Measurements from ENCODE around the gene IL6ST.
A peak's percentile ranks its signal among the peaks of the same experiment; 100 is the strongest.
"Not testable (repeated sequence)": the region's sequence is repeated elsewhere in the genome, so short reads cannot be mapped to it uniquely, and the experiment has no call there.

Gene IL6ST

GRCh38 chr5:56004874-56005273, 10.1 kb upstream of the IL6ST start:
- no peak for DNase-seq (ENCODE audit: low read depth)

- no peak for DNase-seq (ENCODE audit: low read depth)
These were observed 8.9 kb upstream of the IL6ST start for GRCh38 chr5:56003679-56004078.

DNA sequence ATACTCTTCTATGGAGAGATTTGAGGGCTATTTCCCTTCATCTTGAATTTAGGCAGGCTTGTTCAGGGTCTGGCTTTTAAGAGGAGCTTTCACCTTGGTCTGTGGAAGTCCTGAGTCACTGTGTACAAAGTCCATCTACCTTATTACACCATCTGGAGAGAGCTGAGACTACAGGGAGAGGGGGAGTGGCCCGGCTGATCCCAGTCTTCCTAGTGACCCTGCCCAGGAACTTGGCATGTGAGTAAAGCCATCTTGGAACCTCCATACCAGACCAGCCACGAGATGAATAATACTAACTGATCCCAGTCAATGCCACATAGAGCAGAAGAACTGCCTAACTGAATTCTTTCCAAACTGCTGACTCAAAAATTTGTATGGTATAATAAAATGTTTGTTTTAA, 8.4 kb upstream of the IL6ST start:
- no peak for DNase-seq (ENCODE audit: low read depth)

DNA sequence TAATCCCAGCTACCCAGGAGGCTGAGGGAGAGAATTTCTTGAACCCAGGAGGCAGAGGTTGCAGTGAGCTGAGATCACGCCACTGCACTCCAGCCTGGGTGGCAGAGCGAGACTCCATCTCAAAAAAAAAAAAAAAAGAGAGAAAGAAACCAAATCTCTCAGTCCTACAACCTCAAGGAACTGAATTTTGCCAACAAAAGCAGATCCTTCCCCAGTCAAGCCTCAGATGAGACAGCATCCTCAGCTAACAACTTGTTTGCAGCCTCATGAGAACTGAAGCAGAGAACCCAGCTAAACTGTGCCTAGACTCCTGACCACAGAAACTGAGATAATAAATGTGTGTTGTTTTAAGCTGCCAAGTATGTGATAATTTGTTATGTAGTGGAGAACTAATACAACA, 7.5 kb upstream of the IL6ST start:
- DNase-seq (ENCODE audit: low read depth): no peak

- DNase-seq (ENCODE audit: low read depth): not testable (repeated sequence)
These were observed 5.5 kb upstream of the IL6ST start for GRCh38 chr5:56000221-56000620.

DNA sequence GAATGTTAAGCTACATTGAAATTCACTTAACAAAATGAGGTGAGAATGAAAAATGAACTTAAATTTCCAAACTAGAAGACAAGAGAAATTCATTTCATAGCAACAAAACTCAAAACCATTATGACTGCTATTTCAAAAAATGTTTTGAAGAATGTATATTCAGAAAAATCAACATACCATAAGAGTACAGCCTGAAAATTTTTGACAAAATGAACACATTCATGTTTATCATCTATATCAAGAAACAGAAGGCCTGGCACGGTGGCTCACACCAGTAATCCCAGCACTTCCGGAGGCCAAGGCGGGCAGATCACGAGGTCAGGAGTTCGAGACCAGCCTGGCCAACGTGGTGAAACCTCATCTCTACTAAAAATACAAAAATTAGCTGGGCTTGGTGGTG, 4.2 kb upstream of the IL6ST start:
- DNase-seq (ENCODE audit: low read depth): no peak

GRCh38 chr5:55997742-55998351, 3.1 kb upstream of the IL6ST start:
- DNase-seq (ENCODE audit: low read depth): no peak

- peak; percentile 95 for DNase-seq (ENCODE audit: low read depth)
These were observed 493 bp upstream of the IL6ST start for GRCh38 chr5:55994998-55995914.

GRCh38 chr5:55993731-55994494, 850 bp downstream of the IL6ST start:
- no peak for DNase-seq (ENCODE audit: low read depth)

- no peak for DNase-seq (ENCODE audit: low read depth)
These were observed 1.8 kb downstream of the IL6ST start for GRCh38 chr5:55993013-55993412.

DNA sequence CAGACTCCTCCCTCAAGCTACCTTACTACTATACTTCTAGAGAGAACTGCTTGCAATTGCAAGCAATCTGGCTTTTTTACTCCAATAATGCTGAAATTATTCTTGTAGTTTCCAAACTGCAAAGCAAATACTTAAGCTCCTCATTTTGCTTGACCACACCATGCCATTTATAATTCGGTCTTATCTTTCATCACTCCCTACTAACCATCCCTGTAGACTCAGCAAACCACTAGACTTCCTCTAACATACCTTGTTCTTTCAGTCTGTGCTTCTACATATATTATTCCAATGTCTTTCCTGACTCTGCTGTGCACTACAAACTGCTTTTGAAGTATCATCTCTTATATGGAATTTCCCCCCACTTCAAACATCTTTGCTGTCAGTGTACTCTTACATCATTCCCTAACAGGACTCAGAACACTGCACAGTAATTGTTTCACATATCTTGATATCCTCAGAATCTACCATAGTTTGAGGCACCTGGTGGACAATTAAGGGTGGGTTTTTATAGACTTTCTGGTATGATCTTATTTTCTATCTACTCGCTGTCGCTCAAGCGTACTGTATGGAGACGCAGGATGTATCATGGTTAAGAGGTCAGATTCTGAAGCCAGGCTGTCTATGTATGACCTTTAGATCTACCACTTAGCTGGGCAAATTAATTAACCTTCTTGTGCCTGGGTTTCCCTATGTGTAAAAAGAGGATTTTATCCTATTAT, 2.8 kb downstream of the IL6ST start:
- DNase-seq (ENCODE audit: low read depth): no peak

DNA sequence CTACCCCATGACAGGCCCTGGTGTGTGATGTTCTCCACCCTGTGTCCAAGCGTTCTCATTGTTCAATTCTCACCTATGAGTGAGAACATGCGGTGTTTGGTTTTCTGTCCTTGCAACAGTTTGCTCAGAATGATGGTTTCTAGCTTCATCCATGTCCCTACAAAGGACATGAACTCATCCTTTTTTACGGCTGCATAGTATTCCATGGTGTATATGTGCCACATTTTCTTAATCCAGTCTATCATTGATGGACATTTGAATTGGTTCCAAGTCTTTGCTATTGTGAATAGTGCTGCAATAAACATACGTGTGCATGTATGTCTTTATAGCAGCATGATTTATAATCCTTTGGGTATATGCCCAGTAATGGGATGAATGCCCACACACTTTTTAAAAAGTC, 3.9 kb downstream of the IL6ST start:
- DNase-seq (ENCODE audit: low read depth): not testable (repeated sequence)

DNA sequence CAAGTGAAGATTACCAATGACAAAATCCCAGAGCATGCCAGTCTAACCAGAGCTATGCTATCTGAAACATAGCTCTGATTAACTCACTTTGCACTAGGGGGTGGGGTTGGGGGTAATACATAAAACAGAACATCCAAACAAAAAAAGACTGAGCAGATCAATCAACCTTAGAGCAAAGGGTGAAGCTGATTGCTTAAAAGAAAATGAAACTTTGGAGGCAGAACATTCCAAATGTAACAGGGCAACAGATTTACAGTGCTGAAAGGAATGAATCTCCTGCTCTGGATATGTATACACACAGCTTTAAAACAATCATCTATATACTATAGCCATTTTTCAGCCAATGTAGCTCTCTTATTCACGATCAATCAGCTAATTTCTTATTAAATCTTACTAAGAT, 4.9 kb downstream of the IL6ST start:
- no peak for DNase-seq (ENCODE audit: low read depth)

DNA sequence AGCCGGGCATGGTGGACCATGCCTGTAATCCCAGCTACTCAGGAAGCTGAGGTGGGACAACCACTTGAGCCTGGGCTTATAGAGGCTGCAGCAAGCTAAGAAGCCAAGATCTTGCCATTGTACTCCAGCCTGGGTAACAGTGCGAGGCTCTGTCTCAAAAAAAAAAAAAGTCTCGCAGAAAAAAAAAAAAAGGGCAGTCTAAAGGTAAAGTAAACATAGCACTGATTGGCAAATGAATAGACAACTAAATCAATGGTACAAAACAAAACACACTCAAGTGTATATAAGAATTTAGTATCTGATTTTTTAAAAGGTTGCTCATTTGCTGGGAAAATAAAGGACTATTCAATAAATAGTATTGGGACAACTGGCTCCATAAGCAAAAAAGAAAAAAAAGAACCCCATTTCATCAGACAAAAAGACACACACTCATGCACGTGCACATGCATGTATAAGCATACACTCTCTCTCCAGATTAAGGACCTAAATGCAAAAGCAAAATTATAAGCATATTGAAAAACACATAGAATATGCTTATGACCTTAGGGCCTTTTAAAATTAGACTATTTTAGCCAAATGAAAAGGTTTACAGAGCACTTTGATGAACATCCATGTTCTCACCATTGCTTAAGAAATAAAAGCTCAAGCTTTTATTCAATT, 5.7 kb downstream of the IL6ST start:
- DNase-seq (ENCODE audit: low read depth): no peak

GRCh38 chr5:55988428-55988827, 6.3 kb downstream of the IL6ST start:
- DNase-seq (ENCODE audit: low read depth): not testable (repeated sequence)

GRCh38 chr5:55986931-55987330, 7.8 kb downstream of the IL6ST start:
- DNase-seq (ENCODE audit: low read depth): no peak

- DNase-seq (ENCODE audit: low read depth): no peak
These were observed 9.6 kb downstream of the IL6ST start for GRCh38 chr5:55985181-55985580.

DNA sequence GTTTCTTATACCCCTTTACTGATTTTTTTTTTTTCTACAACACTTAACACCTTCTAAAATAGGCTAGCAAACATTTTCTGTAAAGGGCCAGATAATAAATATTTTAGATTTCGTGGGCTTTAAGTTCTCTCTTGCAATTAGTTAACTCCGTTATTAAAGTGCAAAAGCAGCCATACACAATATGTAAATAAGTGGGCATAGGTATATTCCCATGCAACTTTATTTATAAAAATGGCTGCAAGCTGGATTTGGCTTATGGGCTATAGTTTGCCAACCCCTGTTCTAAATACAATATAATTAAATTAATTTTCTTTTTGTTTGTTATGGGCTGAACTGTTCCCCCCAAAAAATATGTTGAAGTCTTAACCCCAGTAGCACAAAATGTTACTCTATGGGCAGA, 10.8 kb downstream of the IL6ST start:
- DNase-seq (ENCODE audit: low read depth): no peak

DNA sequence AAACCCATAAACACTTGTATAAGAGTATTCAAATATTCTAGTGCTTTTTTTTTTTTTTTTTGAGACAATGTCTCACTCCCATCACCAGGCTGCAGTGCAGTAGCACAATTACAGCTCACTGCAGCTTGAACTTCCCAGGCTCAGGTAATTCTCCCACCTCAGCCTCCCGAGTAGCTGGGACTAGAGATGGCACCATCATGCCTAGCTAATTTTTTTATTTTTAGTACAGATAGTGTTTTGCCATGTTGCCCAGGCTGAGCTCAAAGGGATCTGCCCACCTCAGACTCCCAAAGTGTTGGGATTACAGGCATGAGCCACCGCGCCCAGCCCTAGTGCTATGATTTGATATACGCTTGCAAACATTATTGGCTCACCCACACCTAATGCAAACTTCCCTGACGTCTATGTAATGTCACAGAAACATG, 11.8 kb downstream of the IL6ST start:
- DNase-seq (ENCODE audit: low read depth): no peak

GRCh38 chr5:55973296-55973695, 21.5 kb downstream of the IL6ST start:
- DNase-seq (ENCODE audit: low read depth): no peak

DNA sequence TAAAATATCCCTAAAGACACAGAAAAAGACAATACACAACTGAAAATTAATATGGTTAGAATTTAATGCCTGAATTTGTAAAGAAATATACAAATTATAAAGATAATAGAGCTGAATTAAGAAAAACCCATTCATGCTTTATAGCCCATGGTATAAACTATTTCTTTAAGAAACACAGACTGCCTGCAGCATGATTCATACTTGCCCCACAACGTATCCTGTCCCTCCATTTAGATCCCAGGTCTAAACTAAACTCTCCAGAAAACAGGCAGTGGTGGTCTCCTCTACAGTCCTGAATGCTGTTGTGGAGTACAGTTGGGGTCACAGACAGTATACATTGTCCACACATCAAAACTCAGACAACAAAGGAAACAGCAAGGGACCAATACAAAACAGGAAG, 24.8 kb downstream of the IL6ST start:
- no peak for DNase-seq (ENCODE audit: low read depth)

GRCh38 chr5:55966284-55966683, 28.5 kb downstream of the IL6ST start:
- no peak for DNase-seq (ENCODE audit: low read depth)
